HG02981 (cell line): ENCODE data around the gene ZBED4.

Experiments
- ATAC-seq: cut with Tn5 transposase; IDR thresholded peaks from one replicate; pipeline ENCODE4 v1.9.1; 2021; ENCODE audit warnings: mild to moderate bottlenecking, moderate library complexity; ENCODE audit not compliant: unreplicated experiment

The ZBED4 gene

DNA sequence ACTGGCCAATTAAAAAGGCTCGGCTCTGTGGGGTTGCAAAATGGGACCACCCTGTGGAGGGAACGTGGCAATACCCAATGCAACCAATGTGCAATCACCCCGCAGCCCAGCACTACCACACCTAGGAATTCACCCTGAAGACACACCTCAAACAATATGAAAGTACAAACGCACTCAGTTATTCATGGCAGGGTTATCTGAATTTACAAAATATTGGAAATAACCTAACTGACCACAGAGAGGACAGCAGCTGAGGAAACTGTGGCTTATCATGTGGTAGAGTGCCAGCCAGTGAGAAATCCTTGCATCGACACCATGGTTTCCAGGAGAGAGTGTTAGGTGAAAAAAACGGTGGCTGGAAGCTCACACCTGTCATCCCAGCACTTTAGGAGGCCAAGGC, 45.9 kb downstream of the ZBED4 start:
- ATAC-seq = no peak

DNA sequence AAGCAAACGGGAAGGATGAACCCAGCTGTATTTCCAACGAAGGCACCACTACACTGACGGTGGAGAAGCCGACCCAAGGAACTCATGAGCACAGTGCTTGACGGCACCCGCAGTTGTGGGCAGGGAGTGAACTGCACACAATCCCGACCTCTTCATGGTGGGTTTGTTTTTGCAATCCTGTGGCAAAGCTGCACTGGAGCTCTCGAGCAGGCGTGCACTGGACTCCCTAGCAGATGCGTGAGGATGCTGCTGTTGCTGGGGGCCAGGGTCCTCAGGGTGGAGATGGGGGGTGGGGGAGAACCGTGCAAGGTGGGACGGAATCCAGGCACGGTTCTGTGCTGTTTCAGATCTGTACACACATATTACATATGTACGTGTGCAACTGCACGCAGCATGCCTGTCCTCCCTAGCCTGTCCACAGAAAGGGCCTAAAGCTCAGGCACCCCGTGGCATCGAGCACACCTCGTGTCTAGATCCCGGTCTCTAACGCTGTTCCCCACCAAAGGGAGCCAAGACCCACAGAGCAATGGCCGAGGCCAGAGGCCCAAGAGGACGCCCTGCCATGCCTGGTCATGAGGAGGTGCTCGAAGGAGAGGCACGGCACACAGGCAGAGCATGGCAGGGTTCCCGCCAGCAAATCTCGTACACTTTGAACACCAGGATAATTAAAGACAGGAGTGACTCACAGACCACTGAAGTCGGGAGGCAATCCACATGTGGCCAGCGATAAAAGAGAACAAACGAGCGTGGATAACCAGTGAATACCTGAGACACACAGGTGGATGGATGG, 47.0 kb downstream of the ZBED4 start:
- no peak for ATAC-seq

DNA sequence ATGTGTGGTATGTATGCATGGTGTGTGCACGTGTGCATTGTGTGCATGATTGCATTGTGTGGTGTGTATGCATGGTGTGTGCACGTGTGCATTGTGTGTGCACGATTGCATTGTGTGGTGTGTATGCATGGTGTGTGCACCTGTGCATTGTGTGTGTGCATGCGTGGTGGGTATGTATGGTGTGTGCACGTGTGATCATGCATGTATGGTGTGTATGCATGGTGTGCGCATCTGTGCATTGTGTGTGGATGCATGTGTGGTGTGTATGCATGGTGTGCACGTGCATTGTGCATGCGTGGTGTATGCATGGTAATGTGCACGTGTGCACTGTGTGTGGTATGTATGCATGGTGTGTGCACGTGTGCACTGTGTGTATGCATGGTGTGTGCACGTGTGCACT, 47.8 kb downstream of the ZBED4 start:
- ATAC-seq = no peak

- ATAC-seq = no peak
Observed at GRCh38 chr22:49903322-49904039, 49.8 kb downstream of the ZBED4 start.

- ATAC-seq = no peak
Observed at GRCh38 chr22:49904040-49904369, 50.4 kb downstream of the ZBED4 start.

- no peak for ATAC-seq
Observed at GRCh38 chr22:49905465-49905864, 51.8 kb downstream of the ZBED4 start.

GRCh38 chr22:49906071-49906798, 52.6 kb downstream of the ZBED4 start:
- ATAC-seq = no peak

DNA sequence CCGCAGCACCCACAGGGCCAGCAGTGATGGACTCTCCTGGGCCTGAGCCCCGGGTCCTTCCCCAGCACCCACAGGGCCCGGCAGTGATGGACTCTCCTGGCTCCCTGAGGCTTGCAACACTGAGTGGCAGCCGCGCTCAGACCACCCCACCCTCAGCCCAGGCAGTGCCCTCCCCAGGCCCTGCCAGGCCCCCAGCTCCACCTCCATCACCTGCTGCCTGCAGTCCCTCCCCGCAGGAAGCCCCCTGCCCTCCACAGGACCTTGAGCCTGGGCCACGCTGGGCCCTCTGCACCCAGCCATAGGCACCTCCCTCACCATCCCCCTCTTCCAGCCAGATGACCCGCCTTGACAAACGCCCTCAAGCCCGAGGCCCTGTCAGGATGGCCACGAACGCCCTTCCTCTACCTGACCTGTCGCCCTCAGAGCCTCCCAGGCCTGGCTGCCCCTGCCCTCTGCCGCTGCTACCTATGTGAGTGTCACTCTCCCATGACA, 53.2 kb downstream of the ZBED4 start:
- no peak for ATAC-seq

GRCh38 chr22:49907807-49908206, 54.2 kb downstream of the ZBED4 start:
- ATAC-seq = no peak

DNA sequence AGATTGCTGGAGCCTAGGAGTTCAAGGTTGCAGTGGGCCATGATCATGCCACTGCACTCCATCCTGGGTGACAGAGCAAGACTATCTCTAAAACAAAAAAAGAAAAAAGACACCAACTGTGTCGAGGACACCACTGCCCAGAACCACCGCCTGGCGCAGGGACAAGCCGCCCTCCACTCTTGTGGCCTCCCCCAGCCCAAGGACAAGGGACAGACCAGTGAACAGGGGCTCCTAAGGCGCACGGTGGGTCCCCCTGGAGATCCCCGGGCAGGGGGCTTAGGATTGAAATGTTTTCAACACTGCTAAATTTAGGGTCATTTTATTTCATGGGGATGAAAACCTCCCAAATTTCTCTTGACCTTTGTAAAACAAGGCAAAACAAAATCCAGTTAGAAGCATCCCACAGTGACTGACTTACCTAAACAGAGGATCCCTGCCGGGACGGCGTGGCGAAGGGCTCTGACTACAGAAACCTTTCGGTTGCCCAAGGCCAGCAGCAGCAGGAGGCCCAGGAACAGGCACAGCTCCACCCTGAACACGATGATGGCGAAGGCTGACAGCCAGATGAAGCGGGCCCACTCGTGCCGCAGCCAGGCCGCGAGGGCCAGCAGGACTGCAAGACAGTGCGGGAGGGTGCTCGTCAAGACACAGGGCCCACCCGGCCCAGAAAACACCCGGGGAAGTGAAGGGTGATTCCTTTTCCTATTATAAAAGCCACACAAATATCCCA, 56.0 kb downstream of the ZBED4 start:
- no peak for ATAC-seq

- ATAC-seq = no peak
Observed at GRCh38 chr22:49910229-49911155, 56.8 kb downstream of the ZBED4 start.

GRCh38 chr22:49911881-49912625, 58.4 kb downstream of the ZBED4 start:
- no peak for ATAC-seq

DNA sequence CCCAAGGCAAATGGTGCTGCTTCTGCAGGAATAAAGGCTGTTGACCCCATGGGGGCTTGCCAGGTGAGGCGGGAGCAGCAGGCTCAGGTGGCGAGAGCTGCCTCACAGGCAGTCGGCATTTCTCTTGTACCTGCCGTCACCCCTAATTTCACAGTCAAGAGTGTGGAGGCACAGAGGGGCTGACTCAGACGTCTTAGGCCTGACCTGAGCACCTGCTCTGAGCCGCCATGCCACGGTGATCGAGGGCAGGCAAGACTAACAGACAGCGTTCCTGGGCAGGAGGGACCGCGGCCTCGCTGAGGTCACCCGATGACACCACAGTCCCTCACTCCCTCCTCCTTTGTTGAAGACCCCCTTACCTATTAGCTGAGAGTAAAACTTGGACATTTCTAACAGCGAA, 59.4 kb downstream of the ZBED4 start:
- ATAC-seq = no peak

DNA sequence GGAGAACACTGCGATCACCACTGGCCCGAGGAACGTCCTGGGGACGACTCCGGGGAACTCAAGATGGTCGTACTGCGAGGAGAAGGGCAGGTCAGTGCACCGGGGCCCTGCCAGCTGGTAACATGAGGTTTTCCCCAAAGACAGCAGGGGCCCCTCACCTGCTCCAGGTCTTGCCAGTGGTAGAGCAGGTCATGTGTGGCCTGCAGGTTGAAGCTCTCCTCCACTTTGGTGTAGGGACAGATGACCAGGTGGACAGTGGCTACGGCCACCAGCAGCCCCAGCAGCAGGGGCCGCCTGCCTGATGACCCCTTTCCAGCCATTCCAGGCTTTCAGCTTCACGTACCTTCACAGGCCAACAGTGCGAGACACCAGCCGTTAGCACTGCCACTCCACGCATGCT, 59.8 kb downstream of the ZBED4 start:
- no peak for ATAC-seq

- no peak for ATAC-seq
Observed at GRCh38 chr22:49914256-49914655, 60.6 kb downstream of the ZBED4 start.

DNA sequence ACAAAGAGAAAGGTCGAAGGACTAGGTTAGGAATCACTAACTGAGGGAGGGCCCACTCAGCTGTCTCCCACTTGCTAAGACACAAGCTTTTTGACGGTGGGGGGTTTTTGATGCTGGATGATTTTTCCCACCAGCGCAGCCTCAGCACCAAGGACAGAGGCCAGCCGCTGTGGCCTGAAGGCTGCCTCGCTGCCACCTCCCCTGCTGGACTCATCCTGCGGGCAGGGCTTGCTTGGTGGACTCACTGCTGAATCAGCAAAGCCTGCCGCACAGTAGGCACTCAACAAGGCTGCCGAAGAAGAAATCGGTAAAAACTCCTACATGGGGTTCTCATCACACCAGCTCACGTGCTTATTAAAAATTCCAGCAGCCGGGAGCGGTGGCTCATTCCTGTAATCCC, 62.0 kb downstream of the ZBED4 start:
- ATAC-seq = no peak

DNA sequence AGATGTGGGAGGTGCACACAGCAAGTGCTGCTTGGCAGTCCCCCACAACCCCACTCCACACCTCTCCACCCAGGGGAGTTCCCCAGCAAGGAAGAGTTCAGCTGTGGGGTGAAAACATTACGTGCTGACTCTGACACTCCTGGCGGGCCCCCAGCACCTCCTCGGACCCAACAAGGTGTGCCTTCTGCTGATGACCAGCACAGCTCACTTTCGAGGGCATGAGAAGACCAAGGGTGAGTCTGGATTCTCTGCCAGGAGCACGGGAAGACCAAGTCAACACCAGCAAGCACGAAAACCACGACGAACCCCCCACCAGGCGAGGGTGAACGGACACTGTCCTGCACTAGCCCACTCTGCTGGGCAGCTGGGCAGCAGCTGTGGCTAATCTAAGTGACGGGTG, 63.2 kb downstream of the ZBED4 start:
- no peak for ATAC-seq

DNA sequence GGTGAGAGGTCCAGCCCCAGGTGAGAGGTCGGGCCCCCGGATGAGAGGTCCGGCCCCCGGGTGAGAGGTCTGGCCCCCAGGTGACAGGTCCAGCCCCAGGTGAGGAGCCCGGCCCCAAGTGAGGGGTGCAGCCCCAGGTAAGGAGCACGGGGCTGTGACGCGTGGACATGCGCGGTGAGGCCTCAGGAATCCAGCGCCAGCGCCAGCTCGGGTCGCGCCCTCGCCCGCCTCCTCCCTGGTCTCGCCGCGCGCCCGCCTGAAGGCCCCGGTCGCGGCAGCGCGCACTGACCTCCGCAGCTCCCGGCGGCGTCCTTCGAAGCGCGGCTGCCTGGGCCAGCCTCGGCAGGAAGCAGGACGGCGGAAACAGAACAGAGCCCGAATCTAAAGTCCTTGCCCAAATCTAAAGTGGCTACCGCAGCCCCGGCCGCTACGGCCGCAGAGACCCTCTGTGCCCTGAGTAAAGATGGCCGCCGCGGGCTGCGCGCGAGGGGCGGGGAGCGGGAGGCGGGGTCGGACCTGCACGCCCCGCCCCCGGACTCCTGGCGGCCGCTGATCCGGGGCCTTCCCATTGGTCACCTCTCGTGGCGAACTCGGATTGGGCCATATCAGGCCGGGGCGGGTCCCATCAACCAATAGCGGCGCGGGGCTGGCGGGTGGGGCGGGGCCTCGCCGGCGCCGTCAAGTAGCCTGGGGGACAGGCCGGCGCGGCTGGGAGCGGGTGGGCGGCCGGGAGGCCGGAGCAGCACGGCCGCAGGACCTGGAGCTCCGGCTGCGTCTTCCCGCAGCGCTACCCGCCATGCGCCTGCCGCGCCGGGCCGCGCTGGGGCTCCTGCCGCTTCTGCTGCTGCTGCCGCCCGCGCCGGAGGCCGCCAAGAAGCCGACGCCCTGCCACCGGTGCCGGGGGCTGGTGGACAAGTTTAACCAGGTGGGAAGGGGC, 64.6 kb downstream of the ZBED4 start, which contains the start of the genes ALG12 and CRELD2:
Gene ALG12, minus strand, starts transcription at position 465 of the 937 bp plus-strand sequence. CDS start 4,673 bp downstream, outside the sequence.
Gene CRELD2, plus strand, starts transcription at position 661 of the 937 bp plus-strand sequence. Its CDS starts 136 bp downstream, at position 797.
- ATAC-seq = peak; percentile 89
